ENCODE measurements around the gene TRAF3.

Gene TRAF3

DNA sequence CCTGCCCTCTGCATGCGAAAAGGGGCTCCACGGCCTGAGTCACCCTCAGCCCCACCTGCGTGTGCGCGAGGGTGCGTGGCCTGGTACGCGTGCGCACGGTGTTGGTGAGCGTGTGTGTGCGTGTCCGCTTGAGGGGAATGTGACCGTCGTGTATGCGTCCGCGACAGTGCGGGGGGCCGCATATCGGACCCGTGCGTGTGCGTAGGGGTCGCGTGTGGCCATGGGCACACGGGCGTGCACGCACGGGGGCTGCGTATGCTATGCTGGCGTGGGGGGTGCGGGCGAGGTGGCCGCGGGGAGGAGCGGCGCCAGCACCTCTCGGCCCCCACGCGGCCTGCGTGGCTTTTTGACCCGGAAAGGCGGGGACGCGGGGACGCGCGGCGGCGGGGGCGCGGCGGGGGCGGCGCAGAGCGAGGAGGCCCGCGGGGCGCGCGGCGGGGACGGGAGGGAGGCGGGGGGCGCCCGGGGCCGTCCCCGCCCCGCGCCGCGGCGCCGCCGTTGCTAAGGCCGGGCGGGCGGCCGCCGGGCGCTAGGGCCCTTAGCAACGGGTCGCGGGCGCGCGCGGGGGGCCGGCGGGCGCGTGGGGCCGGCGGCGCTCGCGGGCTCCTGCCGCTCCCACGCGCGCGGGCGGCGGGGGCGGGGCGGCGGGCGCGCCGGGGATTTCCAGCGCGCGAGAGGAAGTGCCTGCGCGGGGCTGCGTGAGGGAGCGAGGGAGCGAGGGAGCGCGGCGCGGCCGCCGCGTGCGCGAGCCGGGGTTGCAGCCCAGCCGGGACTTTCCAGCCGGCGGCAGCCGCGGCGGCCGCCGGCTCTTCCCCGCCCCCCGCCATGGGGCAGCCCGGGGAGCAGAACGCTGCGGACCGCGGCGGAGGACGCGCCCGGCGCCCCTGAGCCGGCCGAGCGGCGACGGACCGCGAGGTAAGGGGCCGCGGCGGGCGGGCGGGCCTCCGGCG, at the start of gene TRAF3:
Gene TRAF3, plus strand, starts transcription at position 689 of the 950 bp plus-strand sequence. CDS start 92,753 bp downstream, outside the sequence.
- DNase-seq (ENCODE audit: low read depth in 2 of 3, low spot score in 1 of 3), result peak; percentile 54 to 73 (median 60)

DNA sequence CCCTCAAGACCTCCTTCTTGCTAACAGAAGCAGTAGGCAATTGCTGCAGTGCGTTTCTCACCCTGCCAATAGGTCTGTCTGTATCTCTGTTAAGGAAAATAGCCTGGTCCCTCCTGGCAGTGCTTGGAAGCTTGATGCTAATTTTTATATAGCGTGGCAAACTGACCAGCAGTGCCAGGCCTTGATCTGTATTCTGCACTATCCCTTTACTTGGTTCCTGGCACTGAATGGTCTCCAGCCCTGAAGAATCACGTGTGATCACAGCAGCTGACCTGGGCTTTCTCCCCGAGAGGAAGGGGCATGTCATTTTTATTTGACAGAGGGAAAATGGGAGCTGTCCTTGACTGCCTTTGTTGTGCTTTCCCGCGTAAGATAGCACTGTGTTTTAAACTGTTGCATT, 48.7 kb upstream of the TRAF3 start:
- DNase-seq (ENCODE audit: low read depth in 2 of 3, low spot score in 1 of 3), result no peak

- no peak for DNase-seq (ENCODE audit: low read depth in 2 of 3, low spot score in 1 of 3)
Measured at GRCh38 chr14:102729268-102729667, 48.0 kb upstream of the TRAF3 start.

DNA sequence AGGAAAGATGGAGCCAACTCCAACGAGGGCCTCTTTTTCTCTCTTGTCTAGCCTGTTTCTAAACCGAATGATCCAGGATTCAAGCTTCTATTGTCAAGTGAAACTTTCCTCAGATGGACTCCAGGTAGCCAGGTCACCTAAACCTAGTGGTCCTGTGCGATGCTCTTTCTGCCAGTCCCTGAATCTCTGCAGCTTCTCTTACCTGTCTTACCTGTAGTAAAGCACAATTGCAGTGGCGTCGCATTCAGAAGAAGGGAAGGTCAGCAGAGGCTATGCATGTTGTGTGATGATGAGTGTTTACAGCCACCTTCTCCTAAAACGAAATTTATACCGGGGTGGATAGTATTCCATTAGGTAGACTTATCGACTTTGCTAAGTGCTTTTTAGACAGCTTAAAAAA, 47.4 kb upstream of the TRAF3 start:
- no peak for DNase-seq (ENCODE audit: low read depth in 2 of 3, low spot score in 1 of 3)

DNA sequence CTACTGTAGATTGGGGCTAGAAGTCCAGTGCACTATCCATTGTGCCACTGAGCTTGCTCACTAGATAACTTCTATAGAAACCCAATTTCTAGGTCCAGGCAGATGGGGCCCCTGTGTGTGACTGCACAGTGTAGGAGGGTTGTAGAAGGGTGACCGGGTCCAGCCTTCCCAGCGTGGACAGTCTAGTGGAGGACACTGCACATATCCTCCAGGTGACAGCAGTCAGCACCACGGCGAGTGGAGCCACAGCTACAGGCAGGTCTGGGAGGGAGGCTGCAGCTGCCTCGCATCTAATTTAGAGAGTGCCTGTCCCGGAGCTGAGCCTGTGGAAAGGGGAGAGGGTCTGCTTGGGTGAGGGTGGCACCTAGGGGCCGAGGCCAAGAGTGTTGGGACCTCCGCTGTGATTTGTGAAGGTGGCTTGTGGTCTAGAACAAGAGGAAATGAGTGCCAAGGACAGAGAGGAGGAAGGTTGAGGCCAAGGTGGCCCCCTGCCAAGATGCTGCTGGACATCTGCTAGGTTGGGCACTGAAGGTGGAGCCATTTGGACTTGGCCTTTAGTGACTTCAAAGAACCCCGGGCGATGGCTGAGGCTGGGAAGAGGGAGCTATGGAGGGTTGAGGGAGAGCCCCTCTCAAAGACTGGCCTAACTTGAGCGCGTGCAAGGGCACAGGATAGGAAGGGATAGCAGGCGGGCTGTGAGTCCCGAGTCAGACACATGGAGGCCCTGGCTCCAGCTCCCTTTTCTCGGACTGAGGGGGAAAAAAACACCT, 46.0 kb upstream of the TRAF3 start:
- DNase-seq (ENCODE audit: low read depth in 2 of 3, low spot score in 1 of 3), result no peak

GRCh38 chr14:102731871-102732800, 45.1 kb upstream of the TRAF3 start:
- DNase-seq (ENCODE audit: low read depth in 2 of 3, low spot score in 1 of 3), result no peak

- no peak for DNase-seq (ENCODE audit: low read depth in 2 of 3, low spot score in 1 of 3)
Measured at GRCh38 chr14:102732924-102733323, 44.3 kb upstream of the TRAF3 start.

DNA sequence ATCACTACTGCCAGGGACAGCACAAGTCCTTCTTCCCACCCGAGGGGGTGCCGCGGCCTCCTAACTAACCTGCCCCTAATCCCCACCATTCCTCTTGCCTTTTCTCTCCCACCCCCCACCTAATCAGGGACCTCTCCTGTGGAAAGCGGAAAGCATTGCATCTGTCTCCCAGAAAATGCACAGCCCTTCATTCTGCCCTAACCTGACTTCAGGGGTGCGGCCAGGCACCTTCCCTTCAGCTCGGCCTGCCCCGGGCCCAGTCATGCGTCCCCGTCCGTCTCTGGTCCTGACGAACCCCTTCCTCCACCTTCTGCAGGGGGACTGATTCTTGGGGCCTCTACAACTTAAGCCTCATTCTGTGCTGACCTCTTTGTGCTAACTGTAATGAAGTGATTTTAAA, 43.9 kb upstream of the TRAF3 start:
- no peak for DNase-seq (ENCODE audit: low read depth in 2 of 3, low spot score in 1 of 3)

GRCh38 chr14:102734436-102734835, 42.8 kb upstream of the TRAF3 start:
- no peak for DNase-seq (ENCODE audit: low read depth in 2 of 3, low spot score in 1 of 3)

- no peak for DNase-seq (ENCODE audit: low read depth in 2 of 3, low spot score in 1 of 3)
Measured at GRCh38 chr14:102736956-102737355, 40.3 kb upstream of the TRAF3 start.

DNA sequence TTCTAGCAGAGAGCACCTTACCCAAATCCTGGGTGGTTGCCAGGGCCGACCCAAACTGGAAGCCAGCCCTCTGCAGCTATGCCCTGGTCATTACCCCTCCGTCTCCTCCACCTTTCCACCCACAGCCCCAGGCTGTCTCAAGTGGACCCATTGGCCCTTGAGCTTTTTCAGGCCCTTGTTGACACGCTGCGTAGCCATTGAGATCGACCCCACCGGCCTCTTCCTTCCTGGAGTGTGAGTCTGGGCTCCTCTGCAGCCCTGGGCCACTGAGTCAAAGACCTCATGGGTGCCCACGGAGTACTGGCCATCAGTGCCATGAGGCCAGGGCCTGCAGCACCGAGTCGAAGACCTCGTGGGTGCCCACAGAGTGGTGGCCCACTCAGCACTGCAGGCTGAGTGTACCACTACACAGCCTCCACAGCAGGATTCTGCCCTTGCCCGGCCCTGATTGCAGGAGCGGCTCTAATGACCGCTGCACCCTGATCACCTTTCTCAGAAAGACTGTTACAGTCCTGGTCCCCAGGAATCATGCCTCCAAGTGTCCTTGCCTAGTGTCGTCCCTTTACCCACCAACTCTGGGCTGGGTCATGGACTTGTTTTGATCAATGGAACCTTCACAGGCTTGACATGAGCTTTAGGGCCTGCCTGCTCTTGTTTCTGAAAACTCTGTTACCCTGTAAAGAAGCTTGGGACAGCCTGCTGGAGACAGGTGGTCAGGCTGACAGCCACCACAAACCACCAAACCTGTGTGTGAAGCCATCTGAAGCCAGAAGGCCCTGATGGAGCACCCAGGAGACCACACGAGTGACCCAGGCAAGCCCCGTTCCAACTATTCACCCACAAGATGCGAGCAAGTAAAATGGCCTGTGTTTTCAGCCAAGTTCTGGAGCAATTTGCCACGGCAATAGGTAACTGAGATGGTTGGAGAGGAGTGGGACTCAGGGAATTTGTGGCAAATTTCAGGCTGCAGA, 39.6 kb upstream of the TRAF3 start:
- no peak for DNase-seq (ENCODE audit: low read depth in 2 of 3, low spot score in 1 of 3)

DNA sequence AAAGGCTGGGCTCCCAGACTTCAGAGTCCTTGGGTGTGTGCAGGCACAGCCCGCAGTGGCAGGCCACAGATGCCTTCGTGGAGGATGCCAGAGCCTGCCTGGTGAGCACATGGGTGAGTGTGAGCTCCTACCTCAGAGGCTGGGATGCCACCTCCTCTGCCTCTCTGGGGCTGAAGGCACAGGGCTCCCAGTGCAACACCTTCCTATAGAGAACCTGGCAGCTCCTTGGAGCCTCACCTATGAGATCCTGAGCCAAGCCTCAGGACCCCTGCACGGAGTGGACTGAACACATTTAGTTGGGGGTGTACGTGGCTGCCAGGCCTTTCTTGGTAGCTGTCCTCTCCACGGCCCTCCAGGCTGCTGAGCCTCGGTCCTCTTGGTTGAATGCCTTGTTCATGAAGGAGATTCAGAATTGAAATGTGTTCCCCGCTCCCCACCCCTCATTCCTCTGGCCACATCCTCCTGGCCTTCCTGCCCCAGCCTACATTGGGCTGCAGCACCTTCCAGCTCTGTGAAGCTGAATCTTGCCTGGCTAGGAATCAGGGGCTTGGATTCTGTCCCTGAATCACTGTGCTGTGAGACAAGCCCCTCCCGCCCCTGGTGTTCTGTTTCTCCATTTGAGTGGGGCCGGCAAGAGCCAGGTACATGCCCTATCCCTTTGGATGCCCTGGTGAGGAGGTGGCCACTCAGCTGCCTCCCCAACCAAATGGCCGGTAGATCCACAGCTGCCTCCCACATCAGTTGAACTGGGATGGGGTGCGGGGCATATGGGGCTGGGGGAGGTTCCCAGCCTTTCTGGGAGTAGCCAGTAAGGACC, 38.7 kb upstream of the TRAF3 start:
- DNase-seq (ENCODE audit: low read depth in 2 of 3, low spot score in 1 of 3), result no peak

- DNase-seq (ENCODE audit: low read depth in 2 of 3, low spot score in 1 of 3), result no peak
Measured at GRCh38 chr14:102739190-102739469, 38.1 kb upstream of the TRAF3 start.

- DNase-seq (ENCODE audit: low read depth in 2 of 3, low spot score in 1 of 3), result no peak
Measured at GRCh38 chr14:102746634-102747438, 30.4 kb upstream of the TRAF3 start.

- DNase-seq (ENCODE audit: low read depth in 2 of 3, low spot score in 1 of 3), result no peak
Measured at GRCh38 chr14:102748806-102749205, 28.4 kb upstream of the TRAF3 start.

DNA sequence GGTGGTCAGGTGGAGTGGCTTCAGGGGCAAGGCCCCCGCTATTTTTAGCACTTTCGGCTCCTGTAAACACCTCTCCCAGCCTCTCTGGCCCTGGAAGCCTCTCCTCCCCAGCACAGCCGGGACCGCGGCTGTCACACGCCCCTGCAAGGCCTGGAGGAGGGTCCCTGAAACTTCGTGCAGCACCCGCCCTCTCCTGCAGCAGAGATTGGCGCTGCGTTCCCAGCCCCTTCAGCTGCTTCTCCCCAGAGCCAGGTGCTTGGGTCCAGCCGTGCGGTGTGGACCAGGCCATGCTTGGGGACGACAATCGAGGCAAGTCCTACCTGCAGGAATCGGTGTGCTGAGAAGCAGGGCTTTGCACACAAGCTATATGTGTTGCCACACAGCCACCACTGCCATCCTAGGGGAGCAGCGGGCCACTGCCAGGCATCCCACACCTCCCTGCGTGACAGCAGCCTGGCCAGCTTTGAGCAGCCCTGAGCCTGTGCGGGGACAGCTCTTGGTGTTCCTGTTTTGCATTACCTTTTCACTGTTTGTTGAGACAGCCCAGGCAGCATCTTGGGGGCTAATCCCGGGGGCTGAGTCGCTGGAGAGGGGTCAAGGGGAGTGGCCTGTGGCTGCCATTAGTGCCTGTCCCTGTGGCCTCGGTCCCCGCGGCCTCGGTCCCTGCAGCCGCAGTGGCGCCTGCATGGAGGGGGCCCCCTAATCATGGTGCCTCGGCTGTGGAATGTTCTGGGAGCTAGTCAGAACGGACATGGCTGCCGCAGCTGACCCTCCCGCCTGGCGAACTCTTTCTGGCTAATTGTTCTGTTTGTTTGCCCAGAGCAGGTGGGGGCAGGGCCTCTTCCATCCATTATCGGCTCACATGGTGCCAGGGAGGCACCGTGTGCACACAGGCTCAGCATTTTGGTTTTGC, 27.6 kb upstream of the TRAF3 start:
- DNase-seq (ENCODE audit: low read depth in 2 of 3, low spot score in 1 of 3), result no peak

DNA sequence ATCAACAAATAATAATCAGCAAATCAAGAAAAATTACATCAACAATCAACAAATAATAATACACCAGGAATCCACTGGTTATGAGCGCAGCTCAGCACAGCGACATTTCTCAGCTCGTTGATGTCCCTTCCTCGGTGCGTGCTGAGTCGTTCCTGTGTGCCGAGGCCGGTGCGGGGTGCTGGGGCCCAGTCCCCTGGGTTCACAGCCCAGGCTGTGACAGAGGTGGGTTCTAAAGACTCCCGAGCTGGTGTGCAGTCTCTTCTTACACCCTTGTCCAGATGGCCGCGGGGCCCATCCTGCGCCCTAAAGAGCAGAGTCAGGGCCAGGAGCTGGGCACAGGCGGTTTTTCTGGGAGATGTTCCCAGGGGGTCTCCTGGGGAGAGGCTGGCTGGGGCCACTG, 26.9 kb upstream of the TRAF3 start:
- DNase-seq (ENCODE audit: low read depth in 2 of 3, low spot score in 1 of 3), result no peak

Data from stimulated activated CD4-positive, alpha-beta T cell treated with anti-CD3 and anti-CD28 coated beads, Interleukin-12 subunit alpha, Interleukin-12 subunit beta, amount 100 ng/mL, for 48 hours (primary cell).